AG09319 (cell line): ENCODE data around the gene TMEM223.

ENCODE experiments used
- DNase-seq: peaks from one replicate; pipeline ENCODE4 v3.0.0-alpha.2; 2010; ENCODE audit warnings: low read depth; ENCODE audit errors: extremely low read depth
- TF ChIP-seq, protein P1 (sequence below): IDR thresholded peaks from 2 replicates; pipeline ENCODE4 v1.5.1; 2011; ENCODE audit warnings: low read depth, mild to moderate bottlenecking, inconsistent platforms, low read length, moderate library complexity

TMEM223 gene

DNA sequence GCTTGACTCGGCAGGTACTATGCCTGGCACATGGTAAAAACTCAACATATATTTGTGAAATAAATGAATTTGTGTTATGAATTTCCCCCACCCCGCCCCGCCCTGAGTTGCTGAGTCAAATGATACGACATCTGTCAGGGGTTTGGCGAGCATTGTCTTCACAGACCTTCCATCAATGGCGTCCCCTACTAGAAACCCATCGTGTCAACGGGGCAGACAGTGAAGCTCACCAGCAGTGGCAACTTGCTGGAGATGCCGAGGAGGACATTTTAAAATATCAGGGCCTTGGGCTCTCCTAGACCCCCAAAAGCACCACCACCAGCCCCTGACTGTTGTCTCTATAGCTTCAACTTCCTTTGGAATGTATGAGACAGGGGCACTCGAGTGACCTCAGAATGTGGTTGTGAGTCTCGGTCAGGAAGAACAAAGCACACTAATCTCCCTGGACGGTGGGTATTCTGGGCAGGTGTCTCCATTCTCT is 14.2 kb upstream of the TMEM223 start:
- TF ChIP-seq, protein P1, sequence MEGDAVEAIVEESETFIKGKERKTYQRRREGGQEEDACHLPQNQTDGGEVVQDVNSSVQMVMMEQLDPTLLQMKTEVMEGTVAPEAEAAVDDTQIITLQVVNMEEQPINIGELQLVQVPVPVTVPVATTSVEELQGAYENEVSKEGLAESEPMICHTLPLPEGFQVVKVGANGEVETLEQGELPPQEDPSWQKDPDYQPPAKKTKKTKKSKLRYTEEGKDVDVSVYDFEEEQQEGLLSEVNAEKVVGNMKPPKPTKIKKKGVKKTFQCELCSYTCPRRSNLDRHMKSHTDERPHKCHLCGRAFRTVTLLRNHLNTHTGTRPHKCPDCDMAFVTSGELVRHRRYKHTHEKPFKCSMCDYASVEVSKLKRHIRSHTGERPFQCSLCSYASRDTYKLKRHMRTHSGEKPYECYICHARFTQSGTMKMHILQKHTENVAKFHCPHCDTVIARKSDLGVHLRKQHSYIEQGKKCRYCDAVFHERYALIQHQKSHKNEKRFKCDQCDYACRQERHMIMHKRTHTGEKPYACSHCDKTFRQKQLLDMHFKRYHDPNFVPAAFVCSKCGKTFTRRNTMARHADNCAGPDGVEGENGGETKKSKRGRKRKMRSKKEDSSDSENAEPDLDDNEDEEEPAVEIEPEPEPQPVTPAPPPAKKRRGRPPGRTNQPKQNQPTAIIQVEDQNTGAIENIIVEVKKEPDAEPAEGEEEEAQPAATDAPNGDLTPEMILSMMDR, result no peak
- no peak for DNase-seq

DNA sequence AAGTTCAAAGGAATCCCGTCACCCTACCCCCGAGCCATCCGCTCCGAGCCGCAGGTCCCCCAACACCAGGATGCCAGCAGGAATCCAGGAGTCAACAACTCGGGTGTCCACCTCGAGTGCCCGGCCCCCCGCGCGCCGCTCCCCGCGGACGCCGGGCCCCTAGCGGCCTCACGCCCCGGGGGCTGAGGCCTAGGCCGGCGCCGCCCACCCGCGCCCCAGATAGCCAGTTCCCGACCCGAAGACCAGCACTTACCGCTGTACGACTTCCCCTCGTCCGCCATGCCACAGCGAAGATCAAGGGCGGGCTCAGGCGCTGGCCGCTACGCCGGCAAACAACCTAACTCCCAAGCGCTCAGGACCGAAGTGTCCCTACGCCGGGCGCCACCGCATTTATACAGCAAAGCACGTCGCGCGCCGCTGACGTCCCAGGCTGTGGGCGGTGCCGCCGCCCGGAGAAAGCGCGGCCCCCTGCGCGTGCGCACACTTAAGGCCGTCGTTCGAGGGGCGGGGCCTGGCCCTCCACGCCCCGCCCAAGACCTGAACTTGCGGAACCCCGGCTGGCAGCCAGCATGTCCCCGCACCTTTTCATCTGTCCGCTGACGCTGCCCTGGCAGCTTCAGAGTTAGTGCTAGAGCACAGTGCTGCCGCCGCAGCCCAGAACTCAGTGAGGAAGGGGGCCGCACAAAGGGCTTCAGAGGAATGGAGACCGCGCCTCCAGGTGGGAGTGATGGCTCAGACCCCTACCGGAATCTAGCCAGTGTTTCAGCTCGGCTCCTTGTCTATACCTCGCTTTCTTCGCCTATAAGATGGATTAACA is 13.5 kb upstream of the TMEM223 start, which contains the start of gene NXF1:
NXF1 (minus strand) TSS at position 365 of the 817 bp plus-strand sequence; CDS start at position 281, 84 bp downstream.
- peak; percentile 90 for DNase-seq
- TF ChIP-seq, protein P1, result no peak

GRCh38 chr11:62804310-62805075 is 12.7 kb upstream of the TMEM223 start:
- DNase-seq, result no peak
- TF ChIP-seq, protein P1, result no peak

DNA sequence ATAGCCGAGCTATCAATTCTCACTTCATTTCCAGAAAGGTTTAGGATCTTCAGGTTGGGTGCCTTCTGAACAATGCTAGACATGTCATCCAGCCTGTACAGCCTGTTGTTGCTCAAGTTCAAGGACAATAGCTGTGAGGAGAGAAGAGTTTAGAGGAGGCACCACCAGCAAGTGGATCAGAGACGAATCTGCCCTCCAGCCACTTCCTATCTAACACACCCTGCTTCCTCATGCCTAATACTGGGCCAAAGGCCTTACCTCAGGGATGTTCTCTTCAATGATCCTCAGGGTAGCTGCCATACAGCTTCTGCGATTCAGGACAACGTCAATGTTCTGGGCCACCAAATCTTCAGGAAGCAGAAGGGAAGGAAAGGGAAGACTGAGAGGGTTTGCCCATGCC is 9.3 kb upstream of the TMEM223 start:
- TF ChIP-seq, protein P1, result no peak
- DNase-seq, result no peak

DNA sequence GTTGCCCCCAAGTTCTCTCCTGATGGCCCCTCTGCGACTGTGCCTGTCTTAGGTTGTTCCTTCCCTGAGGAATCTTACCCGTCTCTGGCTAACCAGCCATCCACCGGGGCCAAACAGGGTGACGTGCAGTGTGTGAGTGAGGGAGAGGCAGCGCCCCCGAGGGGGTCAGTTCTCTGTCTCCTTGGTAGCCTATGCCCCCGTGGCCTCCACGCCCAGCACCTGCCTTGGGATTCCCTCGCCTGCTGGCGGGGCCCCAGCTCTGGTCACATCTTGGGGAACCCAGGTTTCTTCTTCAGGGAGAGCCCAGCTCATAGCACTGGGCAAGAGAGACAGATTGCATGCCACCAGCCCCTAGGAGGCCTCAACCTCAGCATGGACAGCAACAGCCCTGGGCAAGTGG is 7.7 kb upstream of the TMEM223 start:
- DNase-seq, result no peak
- TF ChIP-seq, protein P1, result no peak

DNA sequence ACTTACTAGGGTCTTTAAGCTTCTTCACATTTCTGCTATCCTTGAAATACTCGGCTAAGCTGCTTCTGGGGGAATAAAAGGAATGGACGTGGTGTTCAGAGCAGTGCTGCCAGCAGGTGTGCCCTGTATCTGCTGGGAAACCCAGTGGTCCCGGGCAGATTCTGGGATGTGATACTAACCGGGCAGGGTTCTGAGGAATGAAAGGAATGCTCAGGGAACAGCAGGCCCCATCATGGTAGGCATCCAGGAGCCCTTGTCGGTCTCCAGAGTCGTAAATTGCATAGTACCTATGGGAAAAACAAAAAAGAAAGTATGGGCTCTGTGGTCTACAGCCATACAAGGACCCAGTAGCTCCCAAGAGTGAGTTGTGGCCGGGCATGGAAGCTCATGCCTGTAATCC is 4.5 kb upstream of the TMEM223 start:
- DNase-seq, result no peak
- TF ChIP-seq, protein P1, result no peak
